GM18498 (cell line): Measurements from ENCODE around the gene SCFD2.
"Not testable (repeated sequence)": the region's sequence is repeated elsewhere in the genome, so short reads cannot be mapped to it uniquely, and the experiment has no call there.

Source experiments
- ATAC-seq: cut with Tn5 transposase; IDR thresholded peaks from one replicate; pipeline ENCODE4 v1.9.1; 2021; ENCODE audit warnings: mild to moderate bottlenecking, moderate library complexity; ENCODE audit not compliant: unreplicated experiment

SCFD2 gene

DNA sequence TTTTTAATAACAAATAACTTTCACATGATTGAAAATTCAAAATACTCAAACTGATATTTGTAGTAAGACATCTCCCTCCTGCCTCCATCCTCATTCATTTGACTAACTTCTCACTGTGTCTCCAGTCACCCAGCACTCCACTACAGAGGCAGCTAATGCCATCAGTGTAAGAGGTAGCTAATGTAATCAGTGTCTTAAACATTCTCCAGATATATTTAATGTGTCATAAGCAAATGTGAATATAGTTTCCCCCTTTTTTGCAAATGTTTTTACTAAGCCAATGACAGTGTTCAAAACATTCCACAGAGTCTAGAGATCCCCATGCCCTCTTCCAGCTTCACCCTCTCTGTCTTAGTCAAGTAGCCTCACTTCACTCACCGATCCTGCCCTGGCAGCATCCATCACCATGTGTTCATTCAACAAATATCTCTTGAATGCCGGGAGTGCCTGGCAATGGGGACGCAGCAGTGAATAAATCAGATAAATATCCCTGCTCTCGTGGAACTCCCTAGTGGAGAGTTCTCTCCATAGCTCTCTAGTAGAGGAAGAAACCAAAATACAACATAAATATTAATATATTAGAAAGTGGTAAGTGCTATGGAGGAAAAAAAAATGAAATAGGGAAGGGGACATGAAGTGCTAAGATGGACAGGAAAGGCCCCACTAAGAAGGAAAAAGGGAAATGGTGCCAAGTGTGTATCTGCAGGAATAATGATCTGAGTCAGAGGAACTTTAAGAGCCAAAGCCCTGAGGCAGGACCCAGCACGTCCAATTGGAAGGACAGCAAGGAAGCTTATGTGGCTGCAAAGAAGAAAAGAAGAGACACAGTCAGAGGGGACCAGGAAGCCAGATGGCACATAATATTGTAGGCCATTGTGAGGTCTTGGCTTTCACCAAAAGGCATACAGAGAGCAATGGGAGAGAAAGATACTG is 18.7 kb downstream of the SCFD2 start:
- no peak for ATAC-seq

DNA sequence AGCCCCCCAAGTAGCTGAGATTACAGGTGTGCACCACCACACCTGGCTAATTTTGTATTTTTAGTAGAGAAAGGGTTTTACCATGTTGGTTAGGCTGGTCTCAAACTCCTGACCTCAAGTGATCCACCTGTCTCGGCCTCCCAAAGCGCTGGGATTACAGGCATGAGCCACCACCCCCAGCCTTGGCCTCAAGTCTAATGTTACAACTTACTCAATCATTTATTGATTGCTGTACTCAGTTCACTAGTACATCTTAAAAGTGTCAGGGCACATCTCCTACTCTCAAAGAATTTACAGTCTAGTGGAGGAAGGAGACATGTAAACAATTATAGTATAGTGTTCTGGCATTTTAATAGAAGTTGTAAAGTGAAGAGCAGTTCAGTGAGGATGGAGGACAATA is 19.5 kb downstream of the SCFD2 start:
- not testable (repeated sequence) for ATAC-seq

DNA sequence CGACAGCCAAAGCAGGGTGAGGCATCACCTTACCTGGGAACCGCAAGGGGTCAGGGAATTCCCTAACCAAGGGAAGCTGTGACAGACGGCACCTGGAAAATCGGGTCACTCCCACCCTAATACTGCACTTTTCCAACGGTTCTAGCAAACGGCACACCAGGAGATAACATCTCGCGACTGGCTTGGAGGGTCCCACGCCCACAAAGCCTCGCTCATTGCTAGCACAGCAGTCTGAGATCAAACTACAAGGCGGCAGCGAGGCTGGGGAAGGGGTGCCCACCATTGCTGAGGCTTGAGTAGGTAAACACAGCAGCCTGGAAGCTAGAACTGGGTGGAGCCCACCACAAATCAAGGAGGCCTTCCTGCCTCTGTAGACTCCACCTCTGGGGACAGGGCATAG is 25.7 kb downstream of the SCFD2 start:
- ATAC-seq, result not testable (repeated sequence)

DNA sequence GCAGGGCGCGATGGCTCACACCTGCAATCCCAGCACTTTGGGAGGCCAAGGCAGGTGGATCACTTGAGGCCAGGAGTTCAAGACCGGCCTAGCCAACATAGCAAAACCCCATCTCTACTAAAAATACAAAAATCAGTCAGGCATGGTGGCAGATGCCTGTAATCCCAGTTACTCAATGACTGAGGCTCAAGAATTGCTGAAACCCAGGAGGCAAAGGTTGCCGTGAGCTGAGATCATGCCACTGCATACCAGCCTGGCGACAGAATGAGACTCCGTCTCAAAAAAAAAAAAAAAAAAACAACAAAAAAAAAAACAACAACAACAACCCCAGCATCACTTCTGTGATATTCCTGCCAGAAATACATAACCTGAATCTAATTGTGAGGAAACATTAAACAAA is 30.9 kb downstream of the SCFD2 start:
- not testable (repeated sequence) for ATAC-seq

DNA sequence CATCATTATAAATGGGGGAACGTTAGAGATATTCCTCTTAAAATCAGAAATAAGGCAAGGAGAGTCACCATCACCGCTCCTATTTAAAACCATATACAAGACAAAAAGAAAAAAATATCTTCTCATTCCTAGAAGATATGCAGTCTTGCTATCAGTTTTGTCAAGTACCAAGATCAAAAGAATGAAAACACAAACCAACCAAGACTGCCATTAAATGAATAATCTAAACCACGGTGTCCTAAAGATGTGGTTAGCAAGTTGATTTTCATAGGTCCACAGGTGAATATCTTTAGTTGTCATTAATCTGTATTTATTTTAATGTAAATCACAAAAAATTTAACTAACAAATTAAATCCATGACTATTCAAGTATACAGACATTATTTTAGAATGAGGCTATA is 39.3 kb downstream of the SCFD2 start:
- ATAC-seq, result no peak

DNA sequence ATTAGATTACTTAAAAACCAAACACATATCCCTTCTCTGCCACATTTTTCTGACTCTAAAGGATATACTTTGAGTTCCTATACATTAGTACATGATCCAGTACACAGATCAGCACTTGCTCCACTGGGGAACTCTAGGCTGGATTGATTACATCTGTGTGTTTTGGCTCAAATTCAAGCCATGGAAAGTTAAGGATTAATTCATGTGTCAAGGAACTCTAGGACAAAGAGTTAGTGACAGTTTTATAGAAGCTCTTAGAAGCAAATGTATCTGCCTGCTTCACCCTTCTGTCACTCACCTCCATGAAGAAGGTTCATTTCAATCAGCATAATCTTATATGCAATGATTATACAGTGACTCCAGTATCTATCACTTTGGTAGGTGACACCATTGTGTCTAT is 43.2 kb downstream of the SCFD2 start:
- ATAC-seq, result no peak

DNA sequence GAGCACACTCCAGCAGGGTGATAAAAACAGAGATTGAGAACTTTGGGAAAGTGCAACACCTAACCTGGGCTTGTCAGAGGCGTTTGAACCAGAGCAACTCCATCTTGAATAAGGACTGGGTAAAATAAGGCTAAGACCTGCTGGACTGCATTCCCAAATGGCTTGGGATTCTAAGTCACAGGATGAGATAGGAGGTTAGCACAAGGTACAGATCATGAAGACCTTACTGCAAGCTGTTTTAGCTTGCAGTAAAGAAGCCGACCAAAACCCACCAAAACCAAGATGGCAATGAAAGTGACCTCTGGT is 43.9 kb downstream of the SCFD2 start:
- no peak for ATAC-seq

DNA sequence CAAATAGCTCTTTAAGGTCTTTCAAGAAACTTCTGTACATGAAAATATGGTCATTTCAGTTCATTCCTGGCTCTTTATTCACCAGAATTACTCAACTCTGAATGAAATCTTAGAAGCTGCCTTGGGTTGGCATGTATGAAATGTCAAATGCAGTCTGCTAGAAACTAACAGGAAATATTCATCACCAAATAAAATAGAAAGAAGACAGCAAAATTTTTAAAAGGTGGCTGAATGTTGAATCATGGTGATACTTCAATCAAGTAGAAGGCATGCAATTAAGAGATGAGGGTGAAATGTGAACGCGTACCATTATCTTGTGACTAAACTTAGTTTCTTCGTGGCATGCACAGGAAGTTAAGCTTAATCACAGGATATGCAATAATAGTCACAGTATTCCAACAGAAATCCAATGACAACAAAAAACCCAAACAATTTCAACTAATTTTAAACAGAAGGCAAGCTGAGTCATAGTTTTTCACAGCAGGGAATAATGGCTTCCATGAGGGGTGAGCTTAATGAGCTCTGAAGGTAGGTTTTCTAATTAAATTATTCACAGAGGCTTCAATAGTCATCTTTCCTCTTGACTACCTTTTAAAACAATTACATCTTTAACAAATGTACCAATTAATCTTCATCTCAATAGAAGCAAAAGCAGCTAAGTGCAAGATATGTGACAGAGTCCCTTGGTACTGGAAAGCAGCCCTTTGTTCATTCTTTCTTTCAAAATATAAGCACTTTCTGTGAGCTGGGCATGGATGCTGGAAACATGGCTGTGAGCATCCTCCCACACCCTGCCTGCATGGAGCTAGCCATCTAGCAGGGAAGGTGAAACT is 44.5 kb downstream of the SCFD2 start:
- ATAC-seq, result no peak

DNA sequence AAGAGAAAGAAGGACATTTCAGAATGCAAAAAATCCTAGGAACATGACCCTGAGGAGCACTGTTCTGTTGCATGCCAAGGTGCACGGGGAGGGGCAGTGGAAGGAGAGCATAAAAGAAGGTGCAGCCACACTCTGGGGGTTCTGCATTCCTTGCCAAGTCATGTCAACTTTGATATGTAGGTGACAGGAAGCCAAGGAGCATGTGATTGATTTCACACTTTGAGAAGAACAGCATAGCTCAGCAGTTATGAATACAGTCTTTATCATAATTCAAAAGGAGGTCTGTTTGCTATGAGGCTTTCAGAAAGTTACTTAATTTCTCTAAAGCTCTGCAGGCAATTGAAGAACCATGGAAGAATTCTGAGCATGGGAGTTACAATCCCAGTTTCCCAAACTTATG is 50.6 kb downstream of the SCFD2 start:
- no peak for ATAC-seq

DNA sequence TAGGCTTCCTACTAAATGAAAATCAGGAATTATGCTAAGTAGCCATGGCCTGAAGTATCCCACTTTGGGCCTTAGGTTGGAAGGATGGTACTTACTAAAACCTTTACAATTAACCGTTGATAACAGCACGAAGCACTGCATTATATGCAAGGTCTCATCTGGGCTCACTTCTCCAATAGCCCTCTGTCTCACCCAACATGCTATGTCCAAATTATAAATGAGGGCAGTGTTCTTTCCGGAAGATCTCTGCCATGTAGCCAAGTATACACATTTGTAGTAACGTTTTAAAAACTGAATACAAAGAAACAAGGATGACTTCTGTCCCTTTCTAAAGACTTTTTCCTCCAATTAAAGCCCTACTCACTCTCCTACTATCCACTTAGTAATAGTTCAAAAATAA is 51.6 kb downstream of the SCFD2 start:
- ATAC-seq, result no peak

DNA sequence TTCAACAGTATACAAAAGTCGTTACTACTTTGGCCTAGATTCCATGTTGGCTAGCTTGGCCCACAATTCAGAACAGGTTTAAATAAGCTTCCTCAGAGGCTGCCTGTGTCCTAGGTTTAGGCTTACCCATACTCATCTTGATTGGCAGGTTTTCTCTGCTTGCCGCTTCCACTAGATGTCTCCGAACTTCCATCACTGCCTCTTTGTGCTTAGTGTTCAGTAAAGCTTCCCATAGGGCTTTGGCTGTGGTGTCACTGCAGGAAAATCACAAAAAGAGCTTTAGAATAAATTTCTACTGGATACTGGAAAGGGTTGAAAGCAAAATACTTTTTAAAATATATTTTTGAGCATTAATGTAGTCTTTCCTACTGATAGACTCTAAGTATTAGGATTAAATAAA is 52.4 kb downstream of the SCFD2 start:
- no peak for ATAC-seq

DNA sequence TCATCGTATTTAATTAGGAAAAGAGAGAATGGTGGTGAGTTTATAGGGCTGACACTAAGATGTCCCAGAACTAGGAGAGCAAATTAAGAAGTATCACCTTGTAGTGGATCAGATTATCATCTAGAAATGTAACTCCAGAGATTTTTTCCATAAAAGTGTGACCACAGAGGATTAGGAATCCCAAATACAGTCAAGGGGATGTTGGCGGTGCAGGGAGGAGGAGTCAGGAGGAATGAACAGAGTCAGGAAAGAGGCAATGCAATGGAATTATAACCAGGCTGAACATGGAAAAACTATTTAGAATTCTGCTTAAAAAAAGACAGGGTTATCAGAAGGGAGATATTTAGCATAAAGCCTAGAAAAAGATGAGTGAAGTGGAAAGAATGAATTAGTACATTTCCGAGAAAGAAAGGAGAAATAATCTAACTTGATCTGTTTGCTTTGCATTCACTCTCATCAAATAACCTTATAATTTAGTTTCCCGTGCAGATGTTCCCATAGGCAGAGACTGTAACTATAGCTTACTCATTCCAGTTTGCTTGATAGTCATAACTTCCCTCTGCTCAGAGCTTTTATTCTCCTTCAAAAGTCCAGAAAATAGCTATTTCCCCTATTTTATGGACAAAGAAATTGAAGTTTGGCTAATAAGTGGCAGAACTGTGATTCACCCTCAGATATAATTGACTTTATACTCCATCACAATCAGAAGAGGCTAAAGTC is 56.4 kb downstream of the SCFD2 start:
- ATAC-seq, result no peak

DNA sequence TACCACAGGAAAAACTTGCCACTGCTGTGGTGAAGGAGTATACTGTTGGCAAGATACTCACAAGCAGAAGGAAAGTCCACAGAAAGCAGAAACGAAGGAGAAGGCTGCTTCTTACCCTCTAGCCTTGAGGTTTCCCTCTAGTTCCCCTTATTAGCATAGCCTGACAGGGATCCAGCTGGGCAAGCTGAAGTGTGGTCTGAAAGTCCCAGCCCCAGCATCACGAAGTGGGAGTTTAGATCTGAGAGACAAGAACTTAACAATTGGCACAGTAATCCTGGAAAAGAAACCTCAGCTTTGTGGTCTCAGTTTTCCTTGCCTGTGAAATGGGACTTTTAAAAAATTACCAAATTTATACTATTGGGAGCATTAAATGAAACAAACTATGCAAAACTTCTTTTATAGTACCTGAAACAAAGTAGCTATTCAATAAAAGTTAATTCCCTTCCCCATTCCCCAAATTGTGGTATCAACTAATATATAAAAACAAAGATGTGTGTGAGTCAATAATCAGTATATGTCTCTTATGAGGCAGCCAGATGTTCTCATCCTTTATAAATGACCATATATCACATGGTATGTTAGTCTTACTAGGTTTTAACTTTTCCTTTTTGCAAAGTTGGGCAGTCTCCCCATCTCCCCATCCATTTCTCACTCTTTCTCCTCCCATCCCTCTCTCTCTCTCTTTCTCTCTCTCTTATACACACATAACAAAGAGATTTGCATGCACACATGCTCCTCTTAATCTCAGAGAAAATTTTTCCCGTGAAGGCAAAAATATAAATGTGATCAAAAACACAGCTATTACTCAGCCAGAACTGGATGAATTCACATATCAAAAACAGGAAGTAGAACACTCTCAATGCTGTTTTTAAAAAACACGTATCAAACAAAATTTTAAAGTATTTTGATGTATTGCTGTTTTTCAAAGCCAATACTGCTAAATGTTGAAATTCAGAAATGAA is 57.8 kb downstream of the SCFD2 start:
- no peak for ATAC-seq

DNA sequence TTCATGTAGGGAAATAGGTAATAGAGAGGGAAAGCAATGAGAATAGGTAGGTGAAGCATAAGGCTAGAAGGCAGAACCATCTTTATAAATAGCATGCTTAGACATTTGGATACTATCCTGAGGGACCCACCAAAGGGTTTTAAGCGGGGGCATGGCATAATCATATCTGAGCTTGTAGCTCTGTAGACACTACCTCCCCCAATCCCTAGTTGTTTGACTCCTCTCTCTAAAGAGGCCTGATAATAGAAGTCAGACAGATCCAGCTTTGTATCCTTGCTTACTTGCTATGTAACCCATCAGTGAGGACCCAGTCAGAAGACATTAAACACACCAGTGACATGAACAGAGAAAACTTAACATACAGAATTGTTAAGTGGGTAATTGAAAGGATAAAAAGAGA is 58.7 kb downstream of the SCFD2 start:
- no peak for ATAC-seq

DNA sequence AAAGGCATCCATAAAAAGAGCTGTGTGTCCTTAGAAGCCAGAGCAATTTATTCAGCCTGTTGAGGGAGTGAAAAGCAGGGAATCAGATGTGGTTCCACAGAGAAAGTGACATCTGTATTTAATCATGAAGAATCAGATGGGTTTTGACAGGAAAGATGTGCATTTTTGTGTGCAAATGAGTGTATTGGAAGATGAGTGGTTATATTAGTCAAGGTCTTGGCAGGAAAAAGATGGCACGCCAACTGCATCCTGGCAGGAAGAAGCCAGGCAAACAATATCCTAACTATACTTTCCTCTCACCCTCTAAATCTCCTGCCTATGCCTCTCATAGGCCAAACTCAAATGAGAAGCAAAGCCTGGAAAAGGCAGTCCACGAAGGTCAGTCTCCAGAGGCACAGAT is 59.1 kb downstream of the SCFD2 start:
- no peak for ATAC-seq

DNA sequence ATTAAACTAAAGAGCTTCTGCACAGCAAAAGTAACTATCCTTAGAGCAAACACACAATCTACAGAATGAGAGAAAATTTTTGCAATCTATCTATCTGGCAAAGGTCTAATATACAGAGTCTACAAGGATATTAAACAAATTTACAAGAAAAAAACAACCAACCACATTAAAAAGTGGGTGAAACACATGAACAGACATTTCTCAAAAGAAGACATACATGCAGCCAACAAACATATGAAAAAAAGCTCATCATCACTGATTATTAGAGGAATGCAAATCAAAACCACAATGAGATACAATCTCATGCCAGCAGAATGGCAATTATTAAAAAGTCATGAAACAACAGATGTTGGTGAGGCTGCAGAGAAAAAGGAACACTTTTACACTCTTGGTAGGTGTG is 73.7 kb downstream of the SCFD2 start:
- ATAC-seq, result not testable (repeated sequence)

DNA sequence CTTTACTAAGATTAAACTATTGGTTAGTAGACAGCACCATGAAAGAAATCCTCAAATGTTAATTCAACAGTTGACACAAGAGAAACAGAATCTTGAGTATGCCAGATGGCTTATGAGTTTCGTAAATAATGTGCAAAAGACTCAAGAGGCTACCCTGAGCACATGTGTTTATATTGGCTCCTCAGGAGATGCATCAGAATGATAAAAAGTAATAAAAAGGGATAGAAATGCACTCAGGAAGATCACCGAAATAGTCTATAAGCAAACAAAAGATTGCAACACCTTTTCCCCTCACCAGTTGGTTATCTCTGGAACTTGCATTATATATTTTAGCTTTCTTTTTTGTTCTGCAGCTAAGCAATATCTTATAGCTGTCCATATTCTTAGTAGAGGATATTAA is 84.4 kb downstream of the SCFD2 start:
- ATAC-seq, result no peak

DNA sequence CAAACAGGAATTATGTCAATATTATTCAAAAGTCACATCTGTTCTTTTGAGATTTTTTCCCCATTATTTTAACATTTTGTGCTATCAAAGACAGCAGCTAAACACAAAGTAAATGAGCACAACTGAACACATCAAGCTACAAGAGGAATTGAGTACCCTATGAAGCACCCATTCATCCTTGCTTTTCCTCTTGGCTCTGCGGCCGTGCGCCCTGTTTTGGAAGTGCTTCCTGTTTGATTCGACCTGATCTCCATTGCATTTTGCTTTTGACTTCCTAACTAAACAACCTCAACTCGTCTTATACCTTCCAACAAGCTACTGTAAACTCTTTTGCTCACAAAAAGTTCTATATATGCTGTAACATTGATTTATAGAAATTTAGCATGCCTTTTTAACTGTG is 85.0 kb downstream of the SCFD2 start:
- ATAC-seq, result no peak

DNA sequence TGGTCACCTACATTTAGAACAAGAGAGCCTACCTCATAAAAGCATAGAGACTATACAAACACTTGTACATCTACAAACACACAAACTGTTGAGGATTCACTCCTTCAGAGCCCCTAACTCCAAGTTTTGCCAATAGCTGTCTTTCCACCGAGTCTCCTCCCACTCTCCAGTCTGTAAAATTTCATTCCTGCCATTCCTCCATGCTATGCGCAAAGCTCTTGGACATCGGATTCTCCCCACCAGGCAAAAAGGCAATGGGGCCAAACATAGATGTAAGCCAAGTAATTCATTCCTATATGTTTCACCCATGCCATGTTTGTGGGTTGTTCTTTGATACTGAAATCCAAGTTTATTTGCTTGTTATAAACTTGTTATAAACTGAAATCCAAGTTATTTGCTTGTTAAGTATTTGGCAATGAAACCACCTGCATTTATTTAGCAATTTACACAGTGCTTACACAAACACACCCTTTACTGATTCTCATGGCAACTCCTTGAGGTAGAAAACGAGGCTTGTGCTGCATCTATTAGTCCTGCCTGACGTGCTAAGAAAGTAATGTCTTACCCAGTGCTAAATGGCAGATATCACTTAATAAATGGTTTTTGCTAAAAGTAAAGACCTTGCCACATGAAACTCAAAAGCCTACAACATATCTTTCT is 91.1 kb downstream of the SCFD2 start:
- no peak for ATAC-seq

DNA sequence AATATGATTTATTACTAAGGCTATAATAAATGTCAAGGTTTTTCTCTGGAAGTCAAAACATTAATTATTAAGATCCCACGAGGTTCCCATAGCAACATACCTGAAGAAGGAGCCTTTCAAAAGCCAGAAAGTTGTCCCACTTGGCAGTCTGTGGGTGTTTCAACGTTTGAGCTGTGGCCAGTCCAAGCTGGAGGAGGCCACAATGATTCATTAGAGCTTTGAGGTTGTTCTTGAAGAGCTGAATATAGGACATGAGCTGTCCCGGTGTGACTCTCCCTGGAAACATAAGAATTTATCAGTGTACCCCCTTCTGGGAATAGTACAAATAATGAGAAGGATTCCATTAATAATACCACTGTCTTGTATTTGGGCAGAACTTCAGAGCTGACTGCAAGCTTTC is 92.1 kb downstream of the SCFD2 start:
- no peak for ATAC-seq
